Brain pericyte (primary cell): ENCODE data around the gene TMEM52.

Experiments
- DNase-seq: peaks from one replicate; pipeline ENCODE4 v3.0.0-alpha.2; 2012; ENCODE audit warnings: low read depth, low spot score

TMEM52 gene

GRCh38 chr1:1926886-1927660 lies 8.0 kb upstream of the TMEM52 start:
- DNase-seq = no peak

GRCh38 chr1:1926346-1926811 lies 7.3 kb upstream of the TMEM52 start:
- no peak for DNase-seq

GRCh38 chr1:1925437-1926345 lies 6.6 kb upstream of the TMEM52 start:
- DNase-seq = no peak

- DNase-seq = no peak
Measured at GRCh38 chr1:1924849-1925248, 5.8 kb upstream of the TMEM52 start.

- DNase-seq = no peak
Measured at GRCh38 chr1:1924386-1924785, 5.3 kb upstream of the TMEM52 start.

GRCh38 chr1:1922956-1923833 lies 4.1 kb upstream of the TMEM52 start:
- no peak for DNase-seq

- no peak for DNase-seq
Measured at GRCh38 chr1:1922702-1922955, 3.5 kb upstream of the TMEM52 start.

- no peak for DNase-seq
Measured at GRCh38 chr1:1921901-1922701, 3.0 kb upstream of the TMEM52 start.

- no peak for DNase-seq
Measured at GRCh38 chr1:1921459-1921862, 2.4 kb upstream of the TMEM52 start.

- DNase-seq = no peak
Measured at GRCh38 chr1:1920608-1921458, 1.8 kb upstream of the TMEM52 start.

- DNase-seq = no peak
Measured at GRCh38 chr1:1920057-1920607, 1.1 kb upstream of the TMEM52 start.

- DNase-seq = peak; percentile 84
Measured at GRCh38 chr1:1919304-1920056, 401 bp upstream of the TMEM52 start.

GRCh38 chr1:1917995-1918900 lies 831 bp downstream of the TMEM52 start:
- no peak for DNase-seq

GRCh38 chr1:1917304-1917976 lies 1.6 kb downstream of the TMEM52 start:
- DNase-seq = no peak

- no peak for DNase-seq
Measured at GRCh38 chr1:1916851-1917251, 2.2 kb downstream of the TMEM52 start.

GRCh38 chr1:1915911-1916840 lies 2.9 kb downstream of the TMEM52 start:
- DNase-seq = no peak
